ENCODE data around the gene SPTBN1. TPM values are rescaled to one million over a fixed set of nuclear protein-coding genes. Genes with fewer than 3 reads are reported as not detected.

The SPTBN1 gene
- 145 and 146 TPM in 2 replicates for total RNA-seq (2021)
- Bru-seq, nascent RNA = percentile 86 among the genes with signal in this experiment
- BruChase-seq, experiment 1, labeled RNA remaining after a 2-hour chase = percentile 79 among the genes with signal in this experiment
- BruChase-seq, experiment 2, labeled RNA remaining after a 6-hour chase = percentile 90 among the genes with signal in this experiment
- long read RNA-seq, full-length matches to known transcripts = 7 of 94 reads
- long read RNA-seq, partial matches to known transcripts = 53 of 94 reads
- long read RNA-seq, other reads (novel, unspliced or antisense) = 34 of 94 reads

DNA sequence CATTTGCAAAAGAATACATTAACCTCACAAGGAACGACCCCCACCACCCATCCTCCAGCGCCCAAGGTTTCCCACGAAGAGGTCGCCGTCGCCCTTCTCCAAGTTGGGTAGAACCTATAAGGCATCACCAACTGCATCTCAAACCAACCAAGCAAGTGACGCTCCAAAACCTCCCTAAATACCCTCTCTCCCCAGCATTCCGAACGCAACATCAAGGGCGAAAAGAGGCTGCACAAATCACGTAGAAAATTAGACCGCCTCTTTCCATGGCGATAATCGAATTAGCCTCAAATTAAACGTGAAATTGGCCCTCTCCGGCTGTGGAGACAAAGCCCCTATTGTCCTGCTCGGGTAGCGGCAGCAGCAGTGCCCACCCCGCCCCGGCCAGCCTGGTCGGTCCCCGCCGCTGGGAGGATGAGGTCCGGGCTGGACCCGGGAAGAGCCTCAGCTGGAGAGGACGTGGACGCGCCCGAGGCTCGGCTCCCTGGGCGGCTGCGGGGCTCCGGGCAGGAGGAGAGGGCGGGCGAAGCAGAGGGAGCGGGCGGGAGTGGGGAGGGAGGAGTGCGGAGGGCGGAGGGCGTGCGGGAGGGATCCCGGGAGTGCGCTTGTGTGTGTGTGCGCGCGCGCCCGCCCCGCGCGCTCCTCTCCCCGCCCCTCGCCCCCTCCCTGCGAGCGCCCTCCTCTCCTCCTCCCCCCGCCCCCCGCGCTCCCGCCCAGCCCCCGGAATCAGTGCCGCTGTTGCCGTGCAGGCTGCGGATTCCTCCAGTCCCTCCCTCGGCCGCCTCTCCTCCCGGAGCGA lies at the start of gene SPTBN1:
Gene SPTBN1 (plus strand): TSS at position 765 of the 799 bp plus-strand sequence. CDS start 70,092 bp downstream, outside the sequence.
- no peaks in the 10 kb centered on the region for H3K27me3 ChIP-seq (replicated peaks; ENCODE audit: insufficient read depth, low read depth, low read length, poor library complexity)
- CTCF ChIA-PET = no interaction called here
- peak within 1 kb of the TSS; percentile 75 for H3K27ac ChIP-seq (ENCODE audit: low read depth, low read length, poor library complexity, severe bottlenecking)
- DNase-seq (ENCODE audit: low spot score) = peak; percentile 94
- no peaks in the 10 kb centered on the region for H3K36me3 ChIP-seq (ENCODE audit: insufficient read depth, low read length, poor library complexity, severe bottlenecking)
- no peak for TF ChIP-seq EZH2 (IDR thresholded peaks at IDR 0.05; ENCODE audit: borderline replicate concordance, low read depth, low read length, poor library complexity, severe bottlenecking)
- TF ChIP-seq, protein P1, sequence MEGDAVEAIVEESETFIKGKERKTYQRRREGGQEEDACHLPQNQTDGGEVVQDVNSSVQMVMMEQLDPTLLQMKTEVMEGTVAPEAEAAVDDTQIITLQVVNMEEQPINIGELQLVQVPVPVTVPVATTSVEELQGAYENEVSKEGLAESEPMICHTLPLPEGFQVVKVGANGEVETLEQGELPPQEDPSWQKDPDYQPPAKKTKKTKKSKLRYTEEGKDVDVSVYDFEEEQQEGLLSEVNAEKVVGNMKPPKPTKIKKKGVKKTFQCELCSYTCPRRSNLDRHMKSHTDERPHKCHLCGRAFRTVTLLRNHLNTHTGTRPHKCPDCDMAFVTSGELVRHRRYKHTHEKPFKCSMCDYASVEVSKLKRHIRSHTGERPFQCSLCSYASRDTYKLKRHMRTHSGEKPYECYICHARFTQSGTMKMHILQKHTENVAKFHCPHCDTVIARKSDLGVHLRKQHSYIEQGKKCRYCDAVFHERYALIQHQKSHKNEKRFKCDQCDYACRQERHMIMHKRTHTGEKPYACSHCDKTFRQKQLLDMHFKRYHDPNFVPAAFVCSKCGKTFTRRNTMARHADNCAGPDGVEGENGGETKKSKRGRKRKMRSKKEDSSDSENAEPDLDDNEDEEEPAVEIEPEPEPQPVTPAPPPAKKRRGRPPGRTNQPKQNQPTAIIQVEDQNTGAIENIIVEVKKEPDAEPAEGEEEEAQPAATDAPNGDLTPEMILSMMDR (conservative IDR thresholded peaks at IDR 0.05; ENCODE audit: low read depth, low read length) = no peak
- no TSS peak for BruUV-seq (replicated peaks)
- peaks cover 24% of the 10 kb centered on the region for H3K4me1 ChIP-seq (ENCODE audit: insufficient read depth, low read length, poor library complexity, severe bottlenecking)
- intact Hi-C loops (cut with micrococcal nuclease; ENCODE audit: unreplicated experiment) = loop anchor here (5.0 kb wide), 1 partner anchor 248 kb away; no protein-coding TSS in a partner anchor
- H3K9me3 ChIP-seq (ENCODE audit: low read depth, low read length, poor library complexity, severe bottlenecking) = no peaks in the 10 kb centered on the region
- POLR2A ChIA-PET (ENCODE audit: low non-redundant PET) = no interaction called here
- peak within 1 kb of the TSS; percentile 62 for H3K4me3 ChIP-seq (ENCODE audit: low read depth, low read length, poor library complexity, severe bottlenecking)

DNA sequence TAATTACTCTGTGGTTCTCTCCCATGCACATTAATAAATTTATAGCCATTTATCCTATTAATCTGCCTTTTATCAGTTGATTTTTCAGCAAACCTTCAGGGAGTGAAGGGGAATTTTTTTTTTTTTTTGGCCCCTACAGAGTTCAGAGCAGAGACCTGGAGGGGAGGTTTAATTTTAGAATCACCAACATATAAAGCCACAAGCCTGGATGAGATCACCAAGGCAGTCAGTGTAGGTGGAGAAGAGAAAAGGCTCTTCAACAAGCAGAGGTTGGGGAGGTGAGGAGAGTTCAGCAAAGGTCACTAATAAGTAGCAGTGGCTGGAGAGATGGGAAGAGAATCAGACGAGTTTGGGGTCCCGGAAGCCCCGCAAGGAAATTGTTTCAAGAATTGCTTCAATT lies 48.4 kb upstream of the SPTBN1 start:
- Histone ChIP-seq H3K27ac (ENCODE audit: low read depth, low read length, poor library complexity, severe bottlenecking) (peak overlapping the region; percentile 7), H3K4me3 (ENCODE audit: low read depth, low read length, poor library complexity, severe bottlenecking) (no peak overlapping the region), H3K4me1 (ENCODE audit: insufficient read depth, low read length, poor library complexity, severe bottlenecking) (peaks cover 51% of the 10 kb centered on the region), H3K36me3 (ENCODE audit: insufficient read depth, low read length, poor library complexity, severe bottlenecking) (no peaks in the 10 kb centered on the region), H3K27me3 (replicated peaks; ENCODE audit: insufficient read depth, low read depth, low read length, poor library complexity) (no peaks in the 10 kb centered on the region), H3K9me3 (ENCODE audit: low read depth, low read length, poor library complexity, severe bottlenecking) (no peaks in the 10 kb centered on the region)
- TF ChIP-seq, protein P1 (conservative IDR thresholded peaks at IDR 0.05; ENCODE audit: low read depth, low read length) = no peak
- no peak for TF ChIP-seq EZH2 (IDR thresholded peaks at IDR 0.05; ENCODE audit: borderline replicate concordance, low read depth, low read length, poor library complexity, severe bottlenecking)
- DNase-seq (ENCODE audit: low spot score) = no peak
- intact Hi-C loops (cut with micrococcal nuclease; ENCODE audit: unreplicated experiment) = no loop called here
- POLR2A ChIA-PET (ENCODE audit: low non-redundant PET) = no interaction called here
- no TSS peak for BruUV-seq (replicated peaks)
- CTCF ChIA-PET = no interaction called here

DNA sequence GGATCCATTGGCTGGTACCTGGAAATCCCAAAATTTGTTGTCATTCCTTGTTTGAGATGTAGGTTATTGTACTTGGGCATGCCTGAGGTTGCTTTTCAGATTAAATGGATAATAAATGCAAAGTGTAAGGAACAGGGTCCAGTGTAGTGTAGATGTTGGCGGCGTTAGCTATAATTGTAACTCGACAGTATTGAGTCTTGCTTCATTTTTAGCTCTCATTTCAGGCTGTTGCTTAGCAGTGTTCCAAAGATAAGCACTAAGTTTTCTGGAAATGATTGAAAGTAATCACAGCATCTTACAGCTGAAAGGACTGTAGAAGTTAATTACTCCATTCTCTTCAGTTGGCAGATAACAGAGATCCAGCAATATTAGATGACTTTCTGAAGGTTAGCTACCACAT lies 47.8 kb upstream of the SPTBN1 start:
- intact Hi-C loops (cut with micrococcal nuclease; ENCODE audit: unreplicated experiment) = no loop called here
- POLR2A ChIA-PET (ENCODE audit: low non-redundant PET) = no interaction called here
- Histone ChIP-seq H3K27me3 (replicated peaks; ENCODE audit: insufficient read depth, low read depth, low read length, poor library complexity) (no peaks in the 10 kb centered on the region), H3K4me1 (ENCODE audit: insufficient read depth, low read length, poor library complexity, severe bottlenecking) (peaks cover 45% of the 10 kb centered on the region), H3K36me3 (ENCODE audit: insufficient read depth, low read length, poor library complexity, severe bottlenecking) (no peaks in the 10 kb centered on the region), H3K9me3 (ENCODE audit: low read depth, low read length, poor library complexity, severe bottlenecking) (no peaks in the 10 kb centered on the region), H3K4me3 (ENCODE audit: low read depth, low read length, poor library complexity, severe bottlenecking) (no peak overlapping the region), H3K27ac (ENCODE audit: low read depth, low read length, poor library complexity, severe bottlenecking) (no peak overlapping the region)
- CTCF ChIA-PET = interaction anchor here (0.7 kb wide), 1 partner anchor 11 kb away, joined by 3 read pairs; no protein-coding TSS in a partner anchor
- no peak for DNase-seq (ENCODE audit: low spot score)
- TF ChIP-seq EZH2 (IDR thresholded peaks at IDR 0.05; ENCODE audit: borderline replicate concordance, low read depth, low read length, poor library complexity, severe bottlenecking) = no peak
- TF ChIP-seq, protein P1 (conservative IDR thresholded peaks at IDR 0.05; ENCODE audit: low read depth, low read length) = no peak
- no TSS peak for BruUV-seq (replicated peaks)

Data from A673 (cell line).